Hematopoietic multipotent progenitor cell treated with erythropoietin and hydrocortisone succinate and interleukin-3 and kit ligand, for 4 days (in vitro differentiated cells): ENCODE results near the gene GPS1.

Experiments used
- DNase-seq: peaks from one replicate; pipeline ENCODE4 v3.0.0-alpha.2; 2015

GPS1 gene

GRCh38 chr17:82092628-82092994 is 40.9 kb downstream of the GPS1 start:
- DNase-seq, result no peak

GRCh38 chr17:82092995-82093751 is 41.5 kb downstream of the GPS1 start:
- no peak for DNase-seq

- DNase-seq, result no peak
Measured at GRCh38 chr17:82094931-82095776, 43.5 kb downstream of the GPS1 start.

GRCh38 chr17:82095777-82096708 is 44.3 kb downstream of the GPS1 start:
- no peak for DNase-seq

- DNase-seq, result no peak
Measured at GRCh38 chr17:82096709-82097183, 45.0 kb downstream of the GPS1 start.

GRCh38 chr17:82097184-82097918 is 45.7 kb downstream of the GPS1 start:
- peak; percentile 74 for DNase-seq

GRCh38 chr17:82097919-82098168 is 46.1 kb downstream of the GPS1 start:
- no peak for DNase-seq

GRCh38 chr17:82098169-82098938 is 46.7 kb downstream of the GPS1 start, which contains the start of gene FASN:
Gene FASN, minus strand, starts transcription at chr17:82098236. Its CDS starts 1,791 bp downstream, at chr17:82096445.
- peak; percentile 98 for DNase-seq

- DNase-seq, result peak; percentile 41
Measured at GRCh38 chr17:82098939-82099763, 47.5 kb downstream of the GPS1 start.

- DNase-seq, result no peak
Measured at GRCh38 chr17:82100502-82101298, 49.0 kb downstream of the GPS1 start.

GRCh38 chr17:82101301-82101715 is 49.6 kb downstream of the GPS1 start:
- no peak for DNase-seq

- no peak for DNase-seq
Measured at GRCh38 chr17:82101767-82102679, 50.3 kb downstream of the GPS1 start.

- no peak for DNase-seq
Measured at GRCh38 chr17:82103553-82104451, 52.1 kb downstream of the GPS1 start.

- DNase-seq, result no peak
Measured at GRCh38 chr17:82104797-82105416, 53.2 kb downstream of the GPS1 start.

- DNase-seq, result no peak
Measured at GRCh38 chr17:82105417-82105881, 53.8 kb downstream of the GPS1 start.

- DNase-seq, result peak; percentile 94
Measured at GRCh38 chr17:82105882-82106687, 54.4 kb downstream of the GPS1 start.
